Cardiac septum (tissue), 1 donor: Measurements from ENCODE around the gene FOXP1. TPM values are rescaled to one million over a fixed set of nuclear protein-coding genes. Genes with fewer than 3 reads are reported as not detected.
"Not testable (repeated sequence)": the region's sequence is repeated elsewhere in the genome, so short reads cannot be mapped to it uniquely, and the experiment has no call there.

ENCODE experiments used
- DNase-seq: peaks from one replicate; pipeline ENCODE4 v3.0.0-alpha.2; 2020; ENCODE audit warnings: low spot score
- intact Hi-C: fragments of 100-400 bp; cut with DNase I; formaldehyde crosslinking; loops from one replicate; pipeline ENCODE4 v1.14.0; 2022
- total RNA-seq: library from RNA; stranded (reverse); fragmentation: NEBNext Ultra II Directional; extraction: Animal tissue kit (Norgen Biotek cat#: 25700); gene quantifications from one replicate; pipeline ENCODE4 v1.2.1, GENCODE V29; 2021
- donor health status: DM: no; HTN: no; CAD: no.

FOXP1 gene
- total RNA-seq, 1 donor from 2014 or later, result 53.2 TPM

- DNase-seq, result no peak
- intact Hi-C loops, result no loop called here
Measured at GRCh38 chr3:71346061-71346460, 237.5 kb downstream of the FOXP1 start.

GRCh38 chr3:71345429-71346040, 238.0 kb downstream of the FOXP1 start:
- DNase-seq, result no peak
- intact Hi-C loops, result no loop called here

GRCh38 chr3:71341721-71342120, 241.8 kb downstream of the FOXP1 start:
- no peak for DNase-seq
- intact Hi-C loops, result no loop called here

GRCh38 chr3:71339049-71339448, 244.5 kb downstream of the FOXP1 start:
- DNase-seq, result no peak

GRCh38 chr3:71332813-71333212, 250.7 kb downstream of the FOXP1 start:
- DNase-seq, result no peak
- intact Hi-C loops, result no loop called here

More at GRCh38 chr3:71339049-71339448, 244.5 kb downstream of the FOXP1 start:
- intact Hi-C loops, result no loop called here

- no peak for DNase-seq
- intact Hi-C loops, result no loop called here
Measured at GRCh38 chr3:71330909-71331308, 252.6 kb downstream of the FOXP1 start.

GRCh38 chr3:71330505-71330904, 253.0 kb downstream of the FOXP1 start:
- DNase-seq, result no peak
- intact Hi-C loops, result no loop called here

- intact Hi-C loops, result no loop called here
- DNase-seq, result no peak
Measured at GRCh38 chr3:71329817-71330216, 253.7 kb downstream of the FOXP1 start.

- intact Hi-C loops, result no loop called here
- DNase-seq, result no peak
Measured at GRCh38 chr3:71328926-71329325, 254.6 kb downstream of the FOXP1 start.

GRCh38 chr3:71327936-71328335, 255.6 kb downstream of the FOXP1 start:
- DNase-seq, result no peak
- intact Hi-C loops, result no loop called here

- intact Hi-C loops, result no loop called here
- no peak for DNase-seq
Measured at GRCh38 chr3:71325715-71326114, 257.8 kb downstream of the FOXP1 start.

GRCh38 chr3:71324224-71324623, 259.3 kb downstream of the FOXP1 start:
- DNase-seq, intact Hi-C loops: not testable (repeated sequence)

- intact Hi-C loops, result no loop called here
- DNase-seq, result no peak
Measured at GRCh38 chr3:71323558-71323957, 260.0 kb downstream of the FOXP1 start.

- intact Hi-C loops, result no loop called here
- DNase-seq, result no peak
Measured at GRCh38 chr3:71322154-71322553, 261.4 kb downstream of the FOXP1 start.

GRCh38 chr3:71319771-71320170, 263.8 kb downstream of the FOXP1 start:
- DNase-seq, result no peak
- intact Hi-C loops, result loop anchor here (10.0 kb wide), 1 partner anchor 85 kb away; no protein-coding TSS in a partner anchor

GRCh38 chr3:71318458-71318827, 265.1 kb downstream of the FOXP1 start:
- no peak for DNase-seq
- intact Hi-C loops, result loop anchor here (10.0 kb wide), 1 partner anchor 86 kb away; no protein-coding TSS in a partner anchor

GRCh38 chr3:71317749-71318457, 265.6 kb downstream of the FOXP1 start:
- DNase-seq, result no peak
- intact Hi-C loops, result loop anchor here (10.0 kb wide), 1 partner anchor 87 kb away; no protein-coding TSS in a partner anchor

- intact Hi-C loops, result loop anchor here (10.0 kb wide), 1 partner anchor 88 kb away; no protein-coding TSS in a partner anchor
- no peak for DNase-seq
Measured at GRCh38 chr3:71317140-71317539, 266.4 kb downstream of the FOXP1 start.

GRCh38 chr3:71316066-71316777, 267.3 kb downstream of the FOXP1 start:
- no peak for DNase-seq
- intact Hi-C loops, result loop anchor here (10.0 kb wide), 1 partner anchor 89 kb away; no protein-coding TSS in a partner anchor

- intact Hi-C loops, result loop anchor here (10.0 kb wide), 1 partner anchor 89 kb away; no protein-coding TSS in a partner anchor
Measured at GRCh38 chr3:71315431-71315830, 268.1 kb downstream of the FOXP1 start.

More at GRCh38 chr3:71315431-71315830, 268.1 kb downstream of the FOXP1 start:
- DNase-seq, result no peak
